Fibroblast of villous mesenchyme (primary cell): ENCODE measurements around the gene SPATA46. TPM values are rescaled to one million over a fixed set of nuclear protein-coding genes. Genes with fewer than 3 reads are reported as not detected.

ENCODE experiments used
- DNase-seq: peaks from one replicate; pipeline ENCODE4 v3.0.0-alpha.2; 2010; ENCODE audit warnings: low read depth
- H3K4me3 ChIP-seq: 2 replicates; pipeline ENCODE4 v1.5.1; 2011; ENCODE audit warnings: low read depth, mild to moderate bottlenecking, low read length
- CTCF ChIP-seq: IDR thresholded peaks from 2 replicates; pipeline ENCODE4 v1.5.1; 2012; ENCODE audit warnings: low read depth, mild to moderate bottlenecking, low read length; ENCODE audit not compliant: insufficient read depth
- total RNA-seq: library from RNA; depleted of rRNA; stranded (reverse); fragments of >200 nt; gene quantifications from 2 replicates; pipeline ENCODE4 v1.2.3, GENCODE V29; 2012

The SPATA46 gene
- total RNA-seq, 1 donor: not detected

DNA sequence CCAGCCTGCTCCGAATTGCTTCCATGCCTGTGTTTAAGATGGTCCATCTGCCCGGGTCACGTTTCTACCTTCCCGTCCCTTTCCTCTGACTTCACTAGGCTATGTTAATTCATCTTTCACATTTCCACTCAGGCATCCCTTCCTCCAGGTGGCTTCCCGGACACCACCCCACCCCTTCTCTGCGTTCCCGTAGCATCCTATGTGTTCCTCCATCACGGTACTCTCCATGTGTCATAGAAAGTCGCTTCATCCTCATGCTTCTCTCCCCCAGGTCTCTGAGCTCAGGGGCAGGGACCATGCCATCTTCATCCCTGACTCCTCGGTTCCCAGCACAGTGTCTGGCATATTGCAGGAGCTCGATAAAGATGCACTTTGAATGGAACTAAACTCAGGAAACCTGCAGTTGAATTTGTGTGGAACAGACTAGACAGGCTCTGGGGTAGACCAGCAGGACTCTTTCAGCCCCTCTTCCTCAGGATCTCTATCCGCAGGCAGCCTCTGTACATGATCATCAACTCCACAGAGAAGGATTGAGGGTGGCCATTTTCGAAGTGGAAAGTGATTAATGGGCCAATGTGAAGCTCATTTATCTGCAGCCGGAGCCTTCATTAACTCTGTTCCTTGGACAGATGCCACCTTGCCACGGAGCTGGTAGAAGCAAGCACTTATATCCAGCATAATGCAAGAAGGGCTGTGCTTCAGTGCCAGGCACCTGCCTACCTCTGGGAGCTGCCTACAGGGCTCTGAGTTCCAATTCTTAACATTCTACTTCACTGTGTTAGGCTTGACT is 13.9 kb upstream of the SPATA46 start:
- H3K4me3 ChIP-seq: no peak overlapping the region
- no peak for TF ChIP-seq CTCF
- no peak for DNase-seq

DNA sequence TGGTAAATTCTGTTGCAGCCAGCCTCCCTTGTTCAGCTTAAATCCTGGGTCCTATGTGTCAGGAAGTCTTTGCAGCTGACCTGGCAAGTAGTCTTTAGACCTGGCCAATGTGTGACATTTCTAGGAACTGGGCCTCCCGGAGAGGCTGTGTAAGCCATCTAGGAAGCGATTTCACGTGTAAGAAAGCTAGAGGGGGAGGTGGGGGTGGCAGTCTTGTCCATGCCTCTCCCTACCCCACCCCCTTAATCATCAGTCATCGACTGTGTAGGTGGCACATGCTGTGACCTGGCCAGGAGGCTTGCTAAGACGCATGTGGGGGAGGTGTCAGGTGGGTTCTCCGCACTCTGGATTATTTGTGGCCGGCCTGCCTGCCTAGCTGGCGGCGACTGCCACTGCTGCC is 13.3 kb upstream of the SPATA46 start:
- TF ChIP-seq CTCF: no peak
- DNase-seq: no peak
- no peak overlapping the region for H3K4me3 ChIP-seq

GRCh38 chr1:162389021-162389818 is 12.6 kb upstream of the SPATA46 start:
- peak; percentile 92 for DNase-seq
- TF ChIP-seq CTCF: no peak
- H3K4me3 ChIP-seq: no peak overlapping the region

- DNase-seq: peak; percentile 87
- no peak overlapping the region for H3K4me3 ChIP-seq
- TF ChIP-seq CTCF: no peak
Measured at GRCh38 chr1:162388615-162389014, 12.0 kb upstream of the SPATA46 start.

GRCh38 chr1:162388083-162388594 is 11.5 kb upstream of the SPATA46 start:
- no peak for TF ChIP-seq CTCF
- DNase-seq: no peak
- no peak overlapping the region for H3K4me3 ChIP-seq

DNA sequence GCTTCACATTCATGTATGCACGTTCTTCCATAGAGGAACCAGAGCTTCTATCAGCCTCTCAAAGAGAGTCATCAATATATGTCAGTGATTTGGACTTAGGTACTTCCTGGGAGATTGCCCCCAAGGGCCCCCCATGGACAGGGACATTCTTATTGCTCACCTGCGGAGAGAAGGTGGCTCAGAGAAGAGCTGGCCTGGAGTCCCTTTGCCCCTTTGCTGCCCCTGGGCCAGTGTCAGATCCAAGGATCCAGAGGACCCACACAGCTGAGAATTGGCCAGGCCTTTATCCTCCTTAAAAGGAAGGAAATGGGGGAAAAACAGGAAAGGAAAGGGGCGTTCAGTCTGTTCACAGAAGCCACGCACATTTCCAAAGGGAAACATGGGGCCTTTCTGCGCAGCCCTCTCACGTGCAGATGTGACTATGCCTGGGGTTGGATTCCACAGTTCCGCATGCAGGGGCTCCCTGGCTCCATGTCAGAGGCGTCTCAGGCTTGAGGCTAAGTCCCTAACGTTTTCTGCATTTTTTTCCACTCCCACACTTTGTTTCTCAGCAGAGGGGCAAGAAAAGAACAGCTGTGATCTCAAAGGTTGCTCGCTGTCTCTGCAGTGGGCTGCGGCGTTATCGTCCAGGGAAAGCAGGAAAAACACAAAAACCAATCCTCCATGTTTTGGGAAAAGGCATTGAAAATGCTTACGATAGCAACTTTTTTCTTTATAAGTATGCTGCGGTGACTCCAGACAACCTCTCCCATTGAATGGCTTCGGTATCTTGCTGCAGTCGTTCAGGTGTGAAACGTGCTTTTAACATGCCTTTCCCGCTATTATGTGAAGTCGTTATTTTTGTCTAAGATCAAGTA is 10.8 kb upstream of the SPATA46 start:
- DNase-seq: no peak
- H3K4me3 ChIP-seq: no peak overlapping the region
- TF ChIP-seq CTCF: no peak
